ENCODE results near the gene MICAL2. TPM values are rescaled to one million over a fixed set of nuclear protein-coding genes. Genes with fewer than 3 reads are reported as not detected.

Gene MICAL2
- polyA plus RNA-seq (ENCODE audit: insufficient read length): 18.7 TPM

- DNase-seq (ENCODE audit: low read depth): peak; percentile 53
Observed at GRCh38 chr11:12110201-12110713, at the start of gene MICAL2. MICAL2 (plus strand) TSS chr11:12110590; CDS start chr11:12162156, 51,566 bp downstream.

- no peak for DNase-seq (ENCODE audit: low read depth)
Observed at GRCh38 chr11:12061851-12062560, 48.4 kb upstream of the MICAL2 start.

- DNase-seq (ENCODE audit: low read depth): no peak
Observed at GRCh38 chr11:12063251-12063650, 47.1 kb upstream of the MICAL2 start.

GRCh38 chr11:12064136-12064953 lies 46.0 kb upstream of the MICAL2 start:
- no peak for DNase-seq (ENCODE audit: low read depth)

GRCh38 chr11:12064954-12065280 lies 45.5 kb upstream of the MICAL2 start:
- no peak for DNase-seq (ENCODE audit: low read depth)

GRCh38 chr11:12066056-12066798 lies 44.2 kb upstream of the MICAL2 start:
- DNase-seq (ENCODE audit: low read depth): no peak

- DNase-seq (ENCODE audit: low read depth): no peak
Observed at GRCh38 chr11:12066799-12067508, 43.4 kb upstream of the MICAL2 start.

- DNase-seq (ENCODE audit: low read depth): no peak
Observed at GRCh38 chr11:12067796-12068357, 42.5 kb upstream of the MICAL2 start.

- no peak for DNase-seq (ENCODE audit: low read depth)
Observed at GRCh38 chr11:12069066-12069676, 41.2 kb upstream of the MICAL2 start.

GRCh38 chr11:12070446-12071267 lies 39.7 kb upstream of the MICAL2 start:
- no peak for DNase-seq (ENCODE audit: low read depth)

GRCh38 chr11:12071574-12071973 lies 38.8 kb upstream of the MICAL2 start:
- no peak for DNase-seq (ENCODE audit: low read depth)

GRCh38 chr11:12073436-12073835 lies 37.0 kb upstream of the MICAL2 start:
- no peak for DNase-seq (ENCODE audit: low read depth)

- no peak for DNase-seq (ENCODE audit: low read depth)
Observed at GRCh38 chr11:12073886-12074285, 36.5 kb upstream of the MICAL2 start.

GRCh38 chr11:12074529-12075195 lies 35.7 kb upstream of the MICAL2 start:
- no peak for DNase-seq (ENCODE audit: low read depth)

- no peak for DNase-seq (ENCODE audit: low read depth)
Observed at GRCh38 chr11:12075291-12075690, 35.1 kb upstream of the MICAL2 start.

- DNase-seq (ENCODE audit: low read depth): no peak
Observed at GRCh38 chr11:12075822-12076821, 34.3 kb upstream of the MICAL2 start.

- DNase-seq (ENCODE audit: low read depth): no peak
Observed at GRCh38 chr11:12076840-12077534, 33.4 kb upstream of the MICAL2 start.
